Measurements from ENCODE around the gene POC1A.
A peak's percentile ranks its signal among the peaks of the same experiment; 100 is the strongest.

The POC1A gene

DNA sequence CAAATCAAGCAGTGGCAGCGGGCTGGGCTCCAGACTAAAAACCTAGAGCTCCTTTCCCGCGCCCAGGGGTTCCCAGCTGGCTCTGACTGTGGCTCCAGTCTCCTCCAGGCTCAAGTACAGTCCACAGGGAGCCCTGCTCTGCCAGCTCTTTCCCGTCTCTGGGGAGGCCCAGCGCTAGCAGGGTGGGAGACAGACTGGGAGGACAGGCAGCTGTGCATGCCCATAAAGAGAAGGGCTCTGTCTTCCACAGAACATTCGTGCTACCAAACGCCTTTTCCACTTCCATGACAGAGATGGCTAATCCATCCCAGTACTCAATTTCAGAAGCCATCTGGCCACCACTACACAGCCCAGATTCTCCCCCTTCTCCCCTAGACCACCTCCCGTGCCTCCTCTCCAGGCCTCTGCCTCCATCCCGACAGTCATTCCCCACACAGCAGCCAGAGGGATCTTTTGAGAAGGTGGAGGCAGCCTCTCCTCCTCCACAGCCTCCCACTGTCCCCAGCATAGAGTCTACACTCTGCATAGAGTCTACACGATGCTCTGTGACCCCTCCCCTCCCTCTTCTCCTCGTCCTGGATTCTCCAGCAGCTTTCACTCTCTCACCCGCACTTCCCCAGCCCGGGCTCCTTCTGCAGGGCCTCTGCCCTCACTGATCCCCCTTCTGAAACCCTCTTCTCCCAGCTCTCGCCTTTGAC lies 91.0 kb downstream of the POC1A start:
- no peak for DNase-seq (ENCODE audit: low read depth)

DNA sequence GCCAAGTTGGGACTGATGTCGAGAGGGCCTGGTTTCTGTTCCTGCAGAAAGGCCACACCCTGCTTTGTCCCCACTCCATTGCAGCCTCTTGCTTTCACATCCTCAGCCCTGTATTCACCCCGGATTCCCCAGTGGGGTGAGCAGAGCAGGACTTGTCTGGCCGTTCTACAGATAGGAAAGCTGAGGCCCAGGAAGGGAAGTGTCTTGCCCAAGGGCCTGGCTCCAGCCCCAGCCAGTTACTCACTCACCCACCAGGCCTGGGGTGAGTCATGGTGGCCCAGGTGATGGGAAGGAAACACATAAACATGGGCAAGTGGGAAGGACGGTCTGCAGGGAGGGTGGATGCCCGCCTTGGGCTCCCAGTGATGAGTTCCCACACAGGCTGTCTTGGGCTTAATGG lies 91.7 kb downstream of the POC1A start:
- no peak for DNase-seq (ENCODE audit: low read depth)

DNA sequence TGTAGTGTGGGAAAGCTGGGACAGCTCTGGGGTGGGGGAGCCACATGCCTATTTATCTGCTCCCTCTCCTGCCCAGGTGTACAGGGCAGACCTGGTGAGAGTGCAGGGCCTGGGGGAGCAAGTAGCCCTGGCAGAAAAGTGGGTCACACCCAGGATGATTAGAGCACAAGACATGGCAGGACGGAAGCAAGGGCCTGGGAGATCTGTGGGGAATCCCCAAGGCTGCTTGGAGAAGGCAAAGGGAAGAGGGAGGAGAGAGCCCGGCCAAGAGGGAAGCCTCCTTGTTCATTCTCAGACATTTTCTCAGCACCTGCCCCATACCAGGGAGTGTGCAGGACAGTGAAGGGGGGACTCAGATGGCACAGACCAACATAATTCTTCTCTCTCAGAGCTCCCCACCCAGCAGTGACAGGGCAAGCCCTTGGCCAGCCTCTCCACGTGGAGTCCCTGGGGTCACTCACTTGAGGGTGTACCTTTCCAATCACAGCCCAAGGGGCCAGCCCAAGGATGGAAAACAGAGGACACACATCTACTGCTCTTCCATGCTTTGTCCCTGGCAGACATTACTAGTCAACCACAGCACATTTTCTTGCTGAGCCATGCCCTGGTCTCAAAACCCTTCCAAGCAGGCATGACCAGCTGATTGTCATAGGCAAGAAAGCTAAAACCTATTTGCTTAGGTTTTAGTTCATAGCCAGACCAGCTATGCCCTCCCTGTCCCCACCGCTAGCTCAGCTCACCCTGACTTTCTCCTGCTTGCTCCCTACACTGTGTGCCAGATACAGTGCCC lies 92.9 kb downstream of the POC1A start:
- DNase-seq (ENCODE audit: low read depth), result no peak

DNA sequence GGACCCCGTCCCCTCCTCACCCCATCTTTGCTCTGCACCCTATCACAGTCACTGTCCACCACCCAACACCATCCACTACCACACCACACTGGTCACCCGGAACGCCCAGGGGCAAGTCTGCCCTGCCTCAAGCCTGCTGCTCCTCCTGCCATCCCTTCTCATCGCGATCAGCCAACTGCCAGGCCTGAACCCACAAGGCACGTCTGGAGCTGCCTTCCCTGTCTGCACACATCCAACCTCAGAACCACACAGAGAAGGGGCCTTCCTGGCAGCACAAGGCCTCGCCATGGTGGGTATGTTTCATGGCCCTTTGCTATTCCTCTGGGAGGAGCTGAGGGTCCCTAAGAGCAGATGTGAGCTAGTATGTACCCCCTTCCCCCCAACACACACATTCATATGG lies 94.4 kb downstream of the POC1A start:
- no peak for DNase-seq (ENCODE audit: low read depth)

DNA sequence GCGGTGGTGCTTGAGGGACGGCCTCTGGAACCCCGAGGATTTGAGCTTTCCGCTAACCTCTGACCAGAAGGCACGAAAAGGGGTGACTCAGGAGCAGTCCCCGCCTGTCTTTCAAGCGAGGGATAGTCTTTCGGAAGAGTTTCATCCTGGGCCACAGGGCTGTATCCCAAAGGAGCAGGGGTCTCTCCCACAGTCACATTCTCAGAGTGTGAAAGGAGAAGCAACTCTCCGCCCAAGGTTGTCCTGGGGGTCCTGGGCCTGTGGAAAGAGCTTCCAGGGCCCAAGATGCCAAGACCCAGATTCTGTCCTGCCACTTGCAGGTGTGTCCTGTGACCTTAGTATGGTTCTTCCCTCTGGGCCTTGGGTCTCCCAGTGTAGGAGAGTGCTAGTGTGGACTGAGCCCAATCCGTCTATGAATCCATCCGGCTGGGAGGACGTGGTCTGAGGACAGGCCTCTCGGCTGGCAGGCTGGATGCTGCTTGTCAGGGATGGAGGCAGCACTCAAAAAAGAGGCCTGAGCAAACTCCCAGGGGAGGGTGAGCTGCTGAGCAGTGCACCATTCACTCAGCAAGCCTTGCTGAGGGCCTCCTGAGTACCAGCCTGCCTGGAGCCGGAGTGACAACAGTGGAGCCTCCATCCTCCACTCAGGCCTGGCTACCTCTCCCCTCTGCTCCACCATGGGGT lies 96.3 kb downstream of the POC1A start:
- DNase-seq (ENCODE audit: low read depth), result no peak

DNA sequence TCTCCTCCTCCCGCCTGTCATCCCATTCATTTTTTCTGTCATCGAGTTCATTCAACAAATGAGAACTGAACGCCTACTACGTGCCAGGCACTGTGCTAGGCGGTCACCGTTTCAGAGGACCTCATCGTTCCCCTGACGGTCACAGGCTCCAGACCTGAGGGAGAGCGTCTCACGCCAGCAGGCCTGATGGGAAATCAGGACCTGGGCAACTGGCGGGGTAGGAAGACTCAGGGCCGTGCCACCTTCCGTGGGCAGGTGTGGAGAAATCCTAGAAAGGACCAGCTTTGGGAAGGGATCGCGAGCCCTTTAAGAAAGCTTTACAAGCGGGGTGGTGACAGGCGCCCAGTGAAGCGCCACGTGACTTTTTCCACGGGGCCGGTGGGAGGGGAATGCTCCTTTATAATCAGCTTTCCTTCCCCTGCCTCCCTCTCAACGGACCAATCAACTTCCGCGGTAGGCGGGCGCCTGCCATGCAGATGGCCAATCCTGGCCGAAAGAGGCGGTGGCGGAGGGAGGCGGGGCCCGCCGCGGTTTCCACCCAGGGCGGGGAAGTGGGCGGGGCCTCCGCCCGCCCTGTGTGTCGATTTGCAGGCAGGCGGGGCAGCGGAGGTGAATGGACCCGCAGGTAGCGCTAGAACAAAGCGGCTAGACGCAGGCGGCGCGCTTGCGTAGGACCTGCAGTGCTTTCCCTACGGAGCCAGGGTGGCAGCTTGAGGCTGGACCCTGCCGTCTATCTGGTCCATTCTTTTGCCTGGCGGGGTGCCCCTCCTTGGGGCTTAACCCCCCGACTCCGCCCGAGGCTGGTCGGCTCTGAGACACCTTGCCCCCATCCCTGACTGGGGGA lies 97.0 kb downstream of the POC1A start:
- DNase-seq (ENCODE audit: low read depth), result peak; percentile 99

DNA sequence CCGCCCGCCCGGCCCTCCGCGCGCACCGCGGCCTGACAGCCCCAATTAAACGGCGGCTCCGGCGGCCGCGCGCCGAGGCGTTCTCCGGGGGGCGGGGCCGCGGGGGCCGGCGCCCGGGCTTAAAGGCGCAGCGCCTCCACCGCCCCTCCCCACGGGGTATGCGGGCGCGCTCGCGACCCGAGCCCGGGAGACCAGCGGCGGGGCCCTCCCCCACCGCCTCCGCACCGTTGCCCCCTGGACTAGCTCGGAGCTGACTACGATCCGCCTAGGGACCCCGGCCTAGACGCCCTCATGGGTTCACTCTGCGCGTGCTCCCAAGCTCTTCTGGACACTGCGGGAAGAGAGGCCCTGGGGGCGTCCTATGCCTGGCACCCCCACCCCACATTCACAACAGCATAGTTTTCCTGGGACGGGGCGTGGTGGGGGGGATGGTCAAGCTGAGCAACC lies 97.7 kb downstream of the POC1A start, which contains the start of gene DUSP7:
Gene DUSP7, minus strand, starts transcription at position 51 of the 447 bp plus-strand sequence. CDS start 205 bp downstream, outside the sequence.
- peak; percentile 64 for DNase-seq (ENCODE audit: low read depth)

DNA sequence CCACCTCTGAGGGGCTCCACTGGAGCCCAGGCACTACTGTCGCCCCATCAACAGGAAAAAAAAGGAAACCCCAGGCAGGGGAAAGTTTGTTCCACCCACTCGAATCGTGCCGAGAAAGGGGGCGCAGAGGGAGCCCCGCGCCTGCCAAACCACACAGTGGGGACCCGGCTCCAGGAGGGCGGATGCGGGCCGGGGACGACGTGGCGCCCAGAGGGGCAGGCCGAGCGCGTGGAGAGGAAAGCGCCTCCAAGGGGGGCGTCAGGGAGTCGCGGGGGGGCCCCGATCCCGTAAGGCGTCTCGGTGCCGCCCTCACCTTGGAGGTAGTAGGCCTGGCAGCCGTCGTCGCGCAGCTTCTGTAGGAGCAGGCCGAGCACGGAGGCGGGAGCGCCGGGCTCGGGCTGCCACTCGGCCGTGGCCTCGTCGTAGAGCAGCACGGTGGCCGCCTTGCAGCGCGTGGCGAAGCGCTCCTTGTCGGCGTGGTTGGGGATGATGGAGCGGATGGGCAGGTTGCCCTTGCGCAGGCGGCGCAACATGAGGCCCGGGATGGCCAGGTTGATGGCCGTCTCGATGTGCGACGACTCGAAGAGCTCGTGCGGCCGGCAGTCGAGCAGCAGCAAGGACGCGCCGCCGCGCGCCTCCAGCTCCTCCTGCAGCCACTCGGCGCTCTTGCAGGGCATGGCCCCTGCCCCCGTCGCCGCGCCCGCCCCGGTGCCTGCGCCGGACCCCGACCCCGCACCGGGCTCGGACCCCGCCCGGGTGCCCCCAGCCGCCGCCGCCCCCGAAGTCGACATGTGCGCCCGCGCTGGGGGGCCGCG lies 98.5 kb downstream of the POC1A start:
- DNase-seq (ENCODE audit: low read depth), result no peak

DNA sequence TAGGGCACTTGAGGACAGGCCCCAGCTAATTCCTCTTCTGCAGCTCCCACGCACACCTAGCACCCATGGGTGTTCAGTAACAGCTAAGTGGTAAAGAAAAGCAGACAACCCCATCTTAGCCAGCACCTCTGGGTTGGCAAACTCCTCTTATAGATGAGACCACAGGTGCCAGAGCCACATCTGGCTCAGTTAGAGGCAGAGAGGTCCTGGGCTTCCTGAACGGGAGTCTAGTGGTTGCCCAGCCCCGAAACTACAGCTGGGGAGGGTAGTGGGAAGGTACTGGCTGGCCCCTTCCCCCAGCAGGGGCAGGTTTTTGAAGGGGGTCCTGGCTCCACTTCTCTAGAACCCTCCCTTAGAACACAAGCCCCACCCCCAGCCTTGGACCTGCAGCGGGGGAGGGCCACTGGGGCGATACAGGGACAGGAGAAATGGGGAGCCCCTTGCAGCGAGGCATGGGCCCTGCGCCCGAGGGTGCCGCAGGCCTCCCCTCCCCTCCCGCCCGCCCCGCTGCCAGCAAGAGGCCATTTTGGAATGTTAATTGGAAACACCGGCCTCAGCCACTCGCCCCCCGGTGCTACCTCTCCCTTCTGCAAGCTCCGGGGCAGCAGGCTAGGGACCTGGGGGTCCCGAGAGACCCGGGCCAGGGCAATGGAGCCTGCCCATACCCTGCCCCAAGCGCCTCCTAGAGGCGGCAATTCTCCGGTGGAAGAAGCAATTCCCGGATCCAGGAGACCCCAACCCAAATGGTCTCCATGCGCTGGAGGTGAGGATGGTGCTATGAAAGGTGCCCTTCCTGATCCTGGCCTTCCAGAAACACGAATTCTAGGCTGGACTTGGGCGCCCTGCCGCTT lies 99.3 kb downstream of the POC1A start:
- no peak for DNase-seq (ENCODE audit: low read depth)

DNA sequence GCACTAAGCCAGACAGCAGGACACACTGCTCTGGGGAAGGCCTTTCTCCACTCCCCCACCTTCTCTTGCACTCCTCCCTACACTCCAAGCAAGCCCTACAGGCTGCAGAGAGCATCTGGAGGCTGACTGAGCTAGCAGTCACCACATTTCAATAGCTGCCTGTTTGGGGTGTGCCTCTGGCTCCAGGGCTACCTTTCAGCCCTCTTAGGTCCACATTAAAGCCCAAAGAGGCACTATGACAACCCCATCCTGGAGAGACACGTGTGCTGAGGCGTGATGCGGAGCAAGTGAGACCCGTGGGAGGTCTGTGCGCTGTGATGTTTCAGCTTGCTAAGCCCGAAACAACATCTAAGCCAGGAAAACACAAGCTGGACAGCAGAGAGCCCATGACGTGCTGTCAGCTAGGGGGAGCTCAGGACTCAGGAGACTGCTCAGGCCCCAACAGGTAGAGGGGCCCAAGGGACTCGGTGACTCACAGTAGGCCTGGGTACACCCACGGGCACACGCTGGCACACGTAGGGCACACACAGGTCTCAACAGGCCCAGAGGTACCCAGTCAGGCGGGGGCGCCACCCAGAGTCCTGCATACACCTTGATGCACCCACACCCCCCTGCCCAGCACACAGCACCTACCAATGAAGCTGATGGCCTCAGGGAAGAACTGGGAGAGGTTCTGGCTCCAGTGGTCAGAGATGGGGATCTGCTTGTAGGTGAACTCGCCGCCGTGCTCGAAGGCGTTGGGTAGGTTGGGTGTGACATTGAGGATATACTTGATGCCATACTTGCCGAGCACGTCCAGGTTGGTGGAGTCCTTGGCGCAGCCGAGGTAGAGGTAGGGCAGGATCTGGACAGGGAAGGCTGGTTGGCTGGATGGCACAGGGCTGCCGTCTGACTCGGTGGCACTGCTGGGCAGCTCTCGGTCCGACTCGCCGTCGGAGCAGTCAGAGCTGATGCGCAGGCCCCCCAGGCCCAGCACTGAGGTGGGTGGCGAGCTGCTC lies 100.6 kb downstream of the POC1A start:
- DNase-seq (ENCODE audit: low read depth), result peak; percentile 22

DNA sequence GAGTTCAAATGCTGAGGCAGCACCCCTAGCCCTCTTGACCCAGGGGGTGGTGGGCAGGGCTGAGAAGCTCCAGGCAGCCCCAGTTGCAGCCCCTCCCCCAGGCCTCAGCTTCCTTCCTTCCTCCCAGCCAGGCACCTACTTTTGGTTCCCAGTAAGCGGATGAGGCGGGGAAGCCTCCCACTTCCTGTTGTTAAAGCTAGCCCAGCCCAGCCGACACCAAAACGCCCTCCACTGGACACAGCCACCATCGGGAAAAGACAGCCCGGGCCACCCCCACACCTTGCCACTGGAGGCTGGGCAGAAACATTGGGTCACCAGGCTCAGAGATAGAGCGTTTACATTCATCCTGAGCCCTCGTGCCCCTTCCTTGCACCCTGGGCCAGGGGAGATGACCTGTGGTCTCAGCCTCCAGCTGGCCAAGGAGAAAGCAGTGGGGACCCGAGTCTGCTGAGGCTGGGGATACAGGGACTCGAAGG lies 101.4 kb downstream of the POC1A start:
- DNase-seq (ENCODE audit: low read depth), result no peak

DNA sequence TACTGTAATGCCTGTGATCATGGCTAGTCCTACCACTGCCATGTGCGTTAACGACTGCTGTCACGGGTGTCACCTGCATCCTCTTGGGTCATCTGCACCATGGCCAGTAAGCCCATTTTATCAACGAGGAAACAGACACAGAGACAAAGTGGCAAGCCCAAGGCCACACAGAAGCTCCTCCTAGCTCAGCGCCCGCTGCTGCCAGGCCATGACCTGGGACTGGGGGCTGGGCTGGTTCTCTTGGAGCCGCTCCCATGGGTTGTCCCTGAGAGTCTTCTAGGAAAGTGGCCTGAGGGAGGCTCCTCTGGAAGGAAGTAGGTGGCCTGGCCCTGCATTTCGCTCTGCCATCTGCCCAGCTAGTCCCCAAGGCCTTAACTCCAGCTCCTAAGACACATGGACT lies 102.8 kb downstream of the POC1A start:
- DNase-seq (ENCODE audit: low read depth), result no peak

DNA sequence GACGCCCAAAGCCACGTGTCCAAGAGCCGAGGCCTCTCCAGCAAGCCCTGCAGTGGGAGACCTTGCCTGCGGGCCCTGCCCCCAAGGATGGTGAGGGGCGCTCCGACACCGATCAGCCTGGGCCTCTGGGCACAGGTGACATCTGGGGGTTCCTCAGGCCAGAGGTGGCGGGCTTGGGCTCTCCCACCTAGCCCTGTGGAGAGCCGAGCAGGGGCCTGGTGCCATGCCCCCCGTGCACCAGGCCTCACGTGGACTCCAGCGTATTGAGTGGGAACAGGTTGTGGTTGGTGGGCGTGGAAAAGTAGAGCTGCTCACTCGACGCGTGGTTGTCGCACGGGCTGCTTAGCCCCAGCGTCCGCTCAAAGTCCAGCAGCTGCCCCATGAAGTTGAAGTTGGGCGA lies 103.7 kb downstream of the POC1A start:
- no peak for DNase-seq (ENCODE audit: low read depth)

DNA sequence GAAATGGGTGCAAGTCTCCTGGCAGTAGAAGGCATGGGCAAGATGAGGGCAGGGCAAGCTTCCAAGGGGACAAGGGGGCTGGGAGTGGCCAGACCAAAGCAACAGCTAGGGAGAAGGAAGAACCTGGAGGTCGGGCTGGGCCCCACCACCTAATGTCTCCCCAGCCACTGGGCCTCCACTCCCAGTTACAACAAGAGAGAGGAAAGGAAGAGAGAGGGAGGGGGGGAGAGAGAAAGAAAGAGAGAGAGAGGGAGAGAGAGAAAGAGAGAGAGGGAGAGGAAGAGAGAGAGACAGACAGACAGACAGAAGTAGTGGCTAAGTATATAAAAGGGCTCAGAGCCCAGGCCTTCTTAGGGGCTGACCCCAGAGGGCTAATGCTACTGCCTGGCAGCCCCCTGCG lies 104.7 kb downstream of the POC1A start:
- DNase-seq (ENCODE audit: low read depth), result no peak

DNA sequence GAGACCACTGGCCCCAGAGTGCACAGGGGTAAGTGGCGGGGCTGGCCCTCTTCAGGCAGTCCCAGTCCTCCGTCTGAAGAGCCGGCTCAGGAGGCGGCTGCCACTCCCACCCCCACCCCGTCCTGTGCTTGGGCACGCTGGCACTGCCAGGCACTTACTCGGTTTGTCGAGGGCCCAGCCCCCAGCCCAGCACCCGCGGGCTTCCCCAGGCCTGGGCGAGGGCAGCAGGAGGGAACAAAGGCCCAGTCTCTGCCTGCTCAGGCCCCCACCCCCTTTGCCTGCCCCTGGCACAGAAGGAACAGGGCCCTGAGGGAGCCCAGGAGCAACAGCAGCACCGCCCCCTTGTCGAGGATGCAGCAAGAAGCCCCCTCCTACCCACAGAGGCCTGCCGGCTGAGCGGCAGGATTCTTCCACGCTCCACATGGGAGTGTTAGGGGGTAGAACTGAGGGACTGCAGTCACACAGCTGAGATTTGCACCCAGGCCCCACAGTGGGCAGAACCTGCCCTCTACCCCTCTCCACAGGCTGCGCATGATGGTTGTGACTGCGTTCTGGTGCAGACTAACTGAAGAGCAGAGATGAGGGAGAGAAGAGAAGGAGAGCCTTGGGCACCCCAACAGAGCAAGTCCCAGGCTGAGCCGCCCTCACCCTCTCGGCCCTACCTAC lies 106.8 kb downstream of the POC1A start:
- no peak for DNase-seq (ENCODE audit: low read depth)

DNA sequence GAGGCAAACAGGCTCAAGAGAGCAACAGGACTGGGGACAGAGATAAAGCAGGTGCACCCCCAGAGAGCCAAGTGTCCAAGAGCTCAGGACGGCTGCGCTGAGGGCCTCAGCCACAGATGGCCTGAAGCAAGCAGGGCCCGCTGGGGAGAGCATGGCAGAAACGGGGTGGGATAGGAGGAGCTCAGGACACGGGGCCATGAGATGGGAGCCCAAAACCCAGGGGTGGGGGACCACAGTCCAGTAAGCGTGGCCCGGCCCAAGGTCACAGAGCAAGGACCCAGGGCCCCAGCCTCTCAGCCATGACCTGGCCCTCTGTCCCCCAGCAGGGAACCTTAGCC lies 107.4 kb downstream of the POC1A start:
- DNase-seq (ENCODE audit: low read depth), result no peak

DNA sequence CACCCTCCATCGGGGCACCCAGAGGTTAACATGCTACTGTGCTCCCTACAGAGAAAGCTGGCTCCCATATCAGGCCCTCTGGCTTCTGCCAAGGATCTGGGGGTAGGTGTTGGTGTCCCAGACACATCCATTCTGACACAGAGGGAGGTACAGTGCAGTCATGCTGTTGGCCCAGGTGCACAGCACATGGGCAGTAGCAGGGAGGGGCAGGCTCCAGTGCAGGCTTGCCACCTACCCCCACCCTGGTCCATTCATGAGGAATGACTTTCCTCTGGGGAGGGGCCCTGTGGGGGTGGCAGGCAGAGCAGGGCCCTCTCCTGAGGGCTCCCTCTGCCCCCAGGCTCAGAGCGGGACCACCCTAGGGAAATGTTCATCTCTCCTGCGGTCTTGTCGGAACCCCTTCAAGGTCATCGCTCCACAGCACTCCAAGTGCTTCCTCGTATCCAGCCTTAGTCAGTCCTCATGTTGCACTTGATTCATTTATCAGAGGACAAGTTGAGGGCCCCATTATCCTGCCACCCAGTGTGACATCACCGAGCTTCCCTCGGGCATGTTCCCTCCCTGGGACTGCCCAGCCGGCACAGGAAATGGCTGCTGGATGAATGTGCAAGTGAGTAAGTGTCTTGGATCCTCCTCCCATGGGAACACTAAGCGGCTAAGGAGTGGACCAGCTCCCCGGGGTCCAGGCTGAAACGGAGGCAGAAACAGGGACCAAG lies 107.9 kb downstream of the POC1A start:
- no peak for DNase-seq (ENCODE audit: low read depth)

All from activated T-cell treated with anti-CD3 and anti-CD28 coated beads for 24 hours (primary cell).